Prostate gland (tissue), 2 donors: ENCODE data around the gene MTMR4. TPM values are rescaled to one million over a fixed set of nuclear protein-coding genes. Genes with fewer than 3 reads are reported as not detected.

Experiments used
- DNase-seq: peaks from one replicate; pipeline ENCODE4 v3.0.0-alpha.2; 2019; ENCODE audit warnings: low spot score
- H3K27ac ChIP-seq, 2 donors: fragments of 200-600 bp; sonication (generic); 2 replicates each; pipeline ENCODE4 v1.5.1; 2017 to 2019
- H3K27me3 ChIP-seq: fragments of 200-600 bp; sonication (generic); replicated peaks from 2 replicates; pipeline ENCODE4 v1.5.1; 2019; ENCODE audit not compliant: insufficient read depth
- H3K36me3 ChIP-seq, 2 donors: fragments of 200-600 bp; sonication (generic); 1 replicate in 1 of 2; 2 replicates in 1 of 2; pipeline versions ENCODE4 v1.5.1 to v1.8.1; 2017 to 2019
- H3K4me1 ChIP-seq: fragments of 200-600 bp; sonication (generic); replicated peaks from 2 replicates; pipeline ENCODE4 v1.5.1; 2019
- H3K4me3 ChIP-seq, 2 donors: fragments of 200-600 bp; sonication (generic); 2 replicates each; pipeline ENCODE4 v1.5.1; 2017 to 2019
- H3K9me3 ChIP-seq: fragments of 200-600 bp; sonication (generic); 2 replicates; pipeline ENCODE4 v1.5.1; 2017
- POLR2A ChIP-seq: fragments of 450-650 bp; IDR thresholded peaks from one replicate; pipeline ENCODE4 v1.6.1; 2016; ENCODE audit warnings: antibody characterized with exemption, mild to moderate bottlenecking
- POLR2AphosphoS5 ChIP-seq: sonication (generic); formaldehyde crosslinking; IDR thresholded peaks from one replicate; pipeline ENCODE4 v1.6.1; 2017; ENCODE audit warnings: antibody characterized with exemption
- WGBS: methylation state at CpG from one replicate; pipeline ENCODE4 v1.1.5; 2018; 5-methylcytosine and 5-hydroxymethylcytosine counted together
- intact Hi-C: fragments of 100-400 bp; cut with DNase I; formaldehyde crosslinking; loops from one replicate; pipeline ENCODE4 v1.14.2; 2022
- total RNA-seq, 2 donors: library from RNA; depleted of rRNA; stranded (reverse); fragments of >200 nt; gene quantifications; one replicate each; pipeline ENCODE4 v1.1.0, GENCODE V29; 2016
- TF ChIP-seq, protein P1 (sequence below), 4 experiments: fragments of 200-600 bp in 2 of 4; fragments of 450-650 bp in 2 of 4; sonication (generic) in 2 of 4; IDR thresholded peaks; 1 replicate in 3 of 4; 2 replicates in 1 of 4; pipeline ENCODE4 v1.5.1; 2016 to 2019; ENCODE audit warnings: antibody characterized with exemption in 4 of 4, mild to moderate bottlenecking in 2 of 4, moderate library complexity in 2 of 4

MTMR4 gene
- total RNA-seq, 2 donors from 2014 or later = 50.7 to 179 TPM

DNA sequence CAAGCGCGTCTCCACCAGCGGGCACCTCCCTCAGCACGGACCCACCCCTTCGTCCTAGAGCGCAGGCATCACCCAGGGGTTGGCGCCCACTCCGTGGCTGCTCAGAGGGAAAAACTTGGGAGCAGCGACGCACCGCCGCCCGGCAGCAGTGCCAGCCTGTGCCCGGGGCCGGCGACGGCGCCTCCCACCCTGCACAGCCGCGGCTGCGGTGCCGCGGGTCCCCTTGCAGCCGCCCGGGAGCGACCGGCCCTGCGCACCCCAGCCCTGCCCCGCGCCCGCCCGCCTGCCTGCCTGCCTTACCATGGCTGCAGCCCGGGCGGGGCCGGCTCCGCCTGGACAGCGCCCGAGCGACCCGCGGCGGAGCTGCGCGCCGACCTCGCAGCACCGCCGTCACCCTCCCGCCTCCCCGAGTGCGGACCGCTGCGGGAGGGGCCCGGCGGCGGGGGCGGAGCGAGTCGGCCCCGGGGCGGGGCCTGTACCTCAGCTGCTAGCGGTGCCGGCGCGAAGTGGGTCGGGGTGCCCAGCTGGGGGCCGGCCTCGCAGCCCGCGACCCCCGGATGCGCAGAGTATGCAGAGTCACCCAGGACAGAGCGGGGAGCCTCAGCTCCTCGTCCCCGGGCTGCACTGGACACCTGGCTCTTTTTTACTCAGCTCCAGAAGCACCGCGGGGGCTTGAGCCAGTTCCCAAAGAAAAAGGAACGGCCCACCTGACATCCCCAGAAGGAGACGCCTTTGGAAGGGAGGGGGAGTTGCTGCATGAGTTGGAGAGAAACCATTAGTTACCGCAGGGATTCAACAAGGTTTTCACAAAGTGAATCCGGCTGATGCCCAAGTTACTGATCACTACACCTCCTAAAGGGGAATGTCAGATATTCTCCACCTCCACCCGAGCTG lies 17.5 kb upstream of the MTMR4 start:
- peak; percentile 32 for DNase-seq

DNA sequence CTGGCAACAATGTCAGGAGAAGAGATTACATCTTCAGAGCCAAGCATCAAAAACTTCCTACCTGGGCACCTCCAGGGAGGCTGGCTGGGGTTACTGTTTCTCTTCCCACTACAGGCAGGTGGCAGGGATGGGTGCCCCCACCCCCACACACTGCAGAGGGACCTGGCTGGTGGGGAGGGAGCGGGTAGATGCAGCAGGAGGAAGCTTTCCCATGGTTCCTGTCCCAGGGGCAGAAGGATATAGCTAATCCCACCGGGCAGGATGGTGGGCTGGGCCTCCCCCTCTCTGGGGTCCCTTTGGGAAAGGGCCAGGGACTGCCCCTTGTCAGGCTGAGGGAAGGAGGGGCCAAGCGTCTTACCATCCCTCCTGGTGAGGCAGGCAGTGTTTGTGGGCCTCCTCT lies 16.7 kb upstream of the MTMR4 start:
- WGBS = 36% methylated on average over 3 of the region's 3 CpGs
- Histone ChIP-seq H3K4me1 (no peaks in the 10 kb centered on the region), H3K36me3 (no peaks in the 10 kb centered on the region), H3K9me3 (no peaks in the 10 kb centered on the region), H3K27ac (no peak overlapping the region), H3K27me3 (no peaks in the 10 kb centered on the region), H3K4me3 (peak overlapping the region; percentile 38 to 52)
- intact Hi-C loops = loop anchor here (10.0 kb wide), 1 partner anchor 54 kb away; no protein-coding TSS in a partner anchor
- DNase-seq = no peak
- TF ChIP-seq POLR2AphosphoS5 = no peak
- TF ChIP-seq, protein P1, sequence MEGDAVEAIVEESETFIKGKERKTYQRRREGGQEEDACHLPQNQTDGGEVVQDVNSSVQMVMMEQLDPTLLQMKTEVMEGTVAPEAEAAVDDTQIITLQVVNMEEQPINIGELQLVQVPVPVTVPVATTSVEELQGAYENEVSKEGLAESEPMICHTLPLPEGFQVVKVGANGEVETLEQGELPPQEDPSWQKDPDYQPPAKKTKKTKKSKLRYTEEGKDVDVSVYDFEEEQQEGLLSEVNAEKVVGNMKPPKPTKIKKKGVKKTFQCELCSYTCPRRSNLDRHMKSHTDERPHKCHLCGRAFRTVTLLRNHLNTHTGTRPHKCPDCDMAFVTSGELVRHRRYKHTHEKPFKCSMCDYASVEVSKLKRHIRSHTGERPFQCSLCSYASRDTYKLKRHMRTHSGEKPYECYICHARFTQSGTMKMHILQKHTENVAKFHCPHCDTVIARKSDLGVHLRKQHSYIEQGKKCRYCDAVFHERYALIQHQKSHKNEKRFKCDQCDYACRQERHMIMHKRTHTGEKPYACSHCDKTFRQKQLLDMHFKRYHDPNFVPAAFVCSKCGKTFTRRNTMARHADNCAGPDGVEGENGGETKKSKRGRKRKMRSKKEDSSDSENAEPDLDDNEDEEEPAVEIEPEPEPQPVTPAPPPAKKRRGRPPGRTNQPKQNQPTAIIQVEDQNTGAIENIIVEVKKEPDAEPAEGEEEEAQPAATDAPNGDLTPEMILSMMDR (IDR thresholded peaks at IDR 0.05) = no peak

More for the DNA sequence above, 17.5 kb upstream of the MTMR4 start:
- intact Hi-C loops = loop anchor here (10.0 kb wide), 1 partner anchor 53 kb away; no protein-coding TSS in a partner anchor
- H3K9me3 ChIP-seq = no peaks in the 10 kb centered on the region
- no peaks in the 10 kb centered on the region for H3K36me3 ChIP-seq
- no peaks in the 10 kb centered on the region for H3K27me3 ChIP-seq
- no peaks in the 10 kb centered on the region for H3K4me1 ChIP-seq
- no peak for TF ChIP-seq POLR2A
- no peak overlapping the region for H3K27ac ChIP-seq
- 1% methylated on average over 37 of the region's 82 CpGs for WGBS
- H3K4me3 ChIP-seq = peak overlapping the region; percentile 38 to 52

DNA sequence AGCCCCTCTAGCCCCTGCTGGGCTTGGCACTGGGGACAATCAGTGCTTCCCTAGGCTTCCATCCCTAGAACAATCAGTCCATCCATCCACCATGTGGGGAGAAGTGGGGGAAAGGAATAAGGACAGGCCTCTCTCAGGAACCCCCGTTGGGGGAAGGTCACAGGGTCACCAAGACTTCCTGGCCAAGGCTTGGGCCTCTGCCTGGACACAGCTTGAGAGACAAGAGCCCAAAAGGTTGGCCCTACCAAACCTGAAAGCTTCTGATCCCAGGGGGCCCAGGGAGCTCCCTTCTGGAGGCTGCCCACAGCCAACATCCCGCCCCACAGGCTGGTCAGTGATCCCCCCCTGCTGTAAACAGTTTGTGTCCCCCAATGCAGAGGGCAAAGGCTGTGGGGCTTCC lies 16.2 kb upstream of the MTMR4 start:
- no peaks in the 10 kb centered on the region for H3K9me3 ChIP-seq
- no peaks in the 10 kb centered on the region for H3K36me3 ChIP-seq
- H3K4me1 ChIP-seq = no peaks in the 10 kb centered on the region
- no peak overlapping the region for H3K27ac ChIP-seq
- 73% methylated on average over 2 of the region's 2 CpGs for WGBS
- intact Hi-C loops = loop anchor here (10.0 kb wide), 1 partner anchor 54 kb away; no protein-coding TSS in a partner anchor
- TF ChIP-seq POLR2A (no peak), POLR2AphosphoS5 (no peak)
- TF ChIP-seq, protein P1 (IDR thresholded peaks at IDR 0.05) = no peak
- no peaks in the 10 kb centered on the region for H3K27me3 ChIP-seq
- DNase-seq = no peak
- H3K4me3 ChIP-seq = no peak overlapping the region

DNA sequence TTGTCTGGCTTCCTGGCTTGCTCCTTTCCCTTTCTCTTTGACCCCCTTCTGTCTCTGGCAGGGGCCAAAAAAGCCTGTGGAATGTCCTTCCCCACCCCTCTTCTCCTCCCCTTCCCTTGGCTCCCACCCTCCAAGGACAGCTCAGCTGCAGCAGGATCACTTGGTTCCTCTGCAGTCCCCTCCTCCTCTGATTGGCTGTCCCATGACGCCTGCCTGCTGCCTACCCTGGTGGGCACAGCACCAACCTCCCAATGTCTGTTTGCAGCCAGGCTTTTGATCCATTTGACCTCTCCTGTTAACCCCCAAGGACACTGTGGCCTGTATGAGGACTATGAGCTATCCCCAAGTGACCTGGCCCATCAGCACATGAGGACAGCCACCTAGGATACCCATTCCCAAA lies 14.8 kb upstream of the MTMR4 start:
- no peak for DNase-seq
- Histone ChIP-seq H3K27ac (no peak overlapping the region), H3K9me3 (no peaks in the 10 kb centered on the region), H3K4me3 (no peak overlapping the region), H3K27me3 (no peaks in the 10 kb centered on the region), H3K4me1 (no peaks in the 10 kb centered on the region), H3K36me3 (no peaks in the 10 kb centered on the region)
- WGBS = 86% methylated on average over 1 of the region's 1 CpG
- intact Hi-C loops = no loop called here
- TF ChIP-seq POLR2A (no peak), POLR2AphosphoS5 (no peak)
- TF ChIP-seq, protein P1 (IDR thresholded peaks at IDR 0.05) = no peak

DNA sequence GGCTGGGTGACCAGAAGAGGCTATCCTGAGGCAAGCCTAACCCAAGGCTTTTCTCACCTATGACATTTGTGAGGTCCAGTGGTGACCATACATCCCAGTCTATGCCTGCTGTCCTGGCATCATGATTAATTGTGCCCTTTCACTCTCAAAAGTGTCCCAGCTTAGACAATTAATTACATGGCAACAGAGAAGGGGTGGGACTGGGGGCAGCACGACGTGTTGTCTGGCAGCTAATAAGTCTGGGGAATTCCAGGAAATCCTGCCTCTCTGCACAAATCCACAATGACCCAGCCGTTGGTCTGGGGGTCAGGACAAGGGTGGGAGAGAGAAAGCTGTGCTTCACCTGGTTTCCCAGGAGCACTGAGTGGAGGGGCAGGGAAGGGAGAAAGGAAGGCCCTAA lies 14.0 kb upstream of the MTMR4 start:
- Histone ChIP-seq H3K4me1 (no peaks in the 10 kb centered on the region), H3K36me3 (no peaks in the 10 kb centered on the region), H3K27ac (no peak overlapping the region), H3K9me3 (no peaks in the 10 kb centered on the region), H3K27me3 (no peaks in the 10 kb centered on the region), H3K4me3 (no peak overlapping the region)
- DNase-seq = no peak
- intact Hi-C loops = no loop called here
- whole genome bisulfite sequencing = 34% methylated on average over 3 of the region's 3 CpGs
- TF ChIP-seq, protein P1 (IDR thresholded peaks at IDR 0.05) = no peak
- TF ChIP-seq POLR2A = no peak
- TF ChIP-seq POLR2AphosphoS5 = no peak
